GM12878 (cell line): Measurements from ENCODE around the gene OTULIN.

Experiments used
- CBFB ChIP-seq: IDR thresholded peaks from 2 replicates; pipeline ENCODE4 v1.6.1; 2016; ENCODE audit warnings: antibody characterized with exemption, low read depth
- CBX3 ChIP-seq: fragments of 200-600 bp; sonication (generic); IDR thresholded peaks from 2 replicates; pipeline ENCODE4 v1.6.1; 2016; ENCODE audit warnings: low read depth, borderline replicate concordance
- EZH2 ChIP-seq: IDR thresholded peaks from 2 replicates; pipeline ENCODE4 v1.6.1; 2012; ENCODE audit warnings: low read depth, mild to moderate bottlenecking, control low read depth, inconsistent platforms, low read length, borderline replicate concordance; ENCODE audit not compliant: control insufficient read depth
- HDAC2 ChIP-seq: fragments of 200-600 bp; sonication (generic); IDR thresholded peaks from 2 replicates; pipeline ENCODE4 v1.6.1; 2017
- SUZ12 ChIP-seq: fragments of 200-600 bp; sonication (generic); IDR thresholded peaks from one replicate; pipeline ENCODE4 v1.6.1; 2018; ENCODE audit warnings: antibody characterized with exemption, mild to moderate bottlenecking; ENCODE audit not compliant: unreplicated experiment
- ZBTB4 ChIP-seq: fragments of 450-650 bp; formaldehyde crosslinking; IDR thresholded peaks from 2 replicates; pipeline ENCODE4 v1.4.0; 2022; ENCODE audit warnings: mild to moderate bottlenecking, moderate library complexity
- TF ChIP-seq, protein P1 (sequence below): IDR thresholded peaks from 2 replicates; pipeline ENCODE4 v1.6.1; 2012; ENCODE audit warnings: mild to moderate bottlenecking, low read depth, low read length
- TF ChIP-seq, protein P2 (sequence below): IDR thresholded peaks from 2 replicates; pipeline ENCODE4 v1.6.1; 2011; ENCODE audit warnings: low read depth, low read length, improper control_type of control experiment, borderline replicate concordance

- TF ChIP-seq SUZ12 (no peak), CBFB (no peak), CBX3 (no peak), ZBTB4 (CRISPR knock-in tag) (no peak), HDAC2 (no peak), EZH2 (no peak)
- TF ChIP-seq, protein P1, sequence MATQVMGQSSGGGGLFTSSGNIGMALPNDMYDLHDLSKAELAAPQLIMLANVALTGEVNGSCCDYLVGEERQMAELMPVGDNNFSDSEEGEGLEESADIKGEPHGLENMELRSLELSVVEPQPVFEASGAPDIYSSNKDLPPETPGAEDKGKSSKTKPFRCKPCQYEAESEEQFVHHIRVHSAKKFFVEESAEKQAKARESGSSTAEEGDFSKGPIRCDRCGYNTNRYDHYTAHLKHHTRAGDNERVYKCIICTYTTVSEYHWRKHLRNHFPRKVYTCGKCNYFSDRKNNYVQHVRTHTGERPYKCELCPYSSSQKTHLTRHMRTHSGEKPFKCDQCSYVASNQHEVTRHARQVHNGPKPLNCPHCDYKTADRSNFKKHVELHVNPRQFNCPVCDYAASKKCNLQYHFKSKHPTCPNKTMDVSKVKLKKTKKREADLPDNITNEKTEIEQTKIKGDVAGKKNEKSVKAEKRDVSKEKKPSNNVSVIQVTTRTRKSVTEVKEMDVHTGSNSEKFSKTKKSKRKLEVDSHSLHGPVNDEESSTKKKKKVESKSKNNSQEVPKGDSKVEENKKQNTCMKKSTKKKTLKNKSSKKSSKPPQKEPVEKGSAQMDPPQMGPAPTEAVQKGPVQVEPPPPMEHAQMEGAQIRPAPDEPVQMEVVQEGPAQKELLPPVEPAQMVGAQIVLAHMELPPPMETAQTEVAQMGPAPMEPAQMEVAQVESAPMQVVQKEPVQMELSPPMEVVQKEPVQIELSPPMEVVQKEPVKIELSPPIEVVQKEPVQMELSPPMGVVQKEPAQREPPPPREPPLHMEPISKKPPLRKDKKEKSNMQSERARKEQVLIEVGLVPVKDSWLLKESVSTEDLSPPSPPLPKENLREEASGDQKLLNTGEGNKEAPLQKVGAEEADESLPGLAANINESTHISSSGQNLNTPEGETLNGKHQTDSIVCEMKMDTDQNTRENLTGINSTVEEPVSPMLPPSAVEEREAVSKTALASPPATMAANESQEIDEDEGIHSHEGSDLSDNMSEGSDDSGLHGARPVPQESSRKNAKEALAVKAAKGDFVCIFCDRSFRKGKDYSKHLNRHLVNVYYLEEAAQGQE = no peak
- TF ChIP-seq, protein P2, sequence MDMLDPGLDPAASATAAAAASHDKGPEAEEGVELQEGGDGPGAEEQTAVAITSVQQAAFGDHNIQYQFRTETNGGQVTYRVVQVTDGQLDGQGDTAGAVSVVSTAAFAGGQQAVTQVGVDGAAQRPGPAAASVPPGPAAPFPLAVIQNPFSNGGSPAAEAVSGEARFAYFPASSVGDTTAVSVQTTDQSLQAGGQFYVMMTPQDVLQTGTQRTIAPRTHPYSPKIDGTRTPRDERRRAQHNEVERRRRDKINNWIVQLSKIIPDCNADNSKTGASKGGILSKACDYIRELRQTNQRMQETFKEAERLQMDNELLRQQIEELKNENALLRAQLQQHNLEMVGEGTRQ = no peak
These were observed 22.6 kb downstream of the OTULIN start for GRCh38 chr5:14687023-14687665.
